A549 (cell line): Measurements from ENCODE around the gene RBCK1. TPM values are rescaled to one million over a fixed set of nuclear protein-coding genes. Genes with fewer than 3 reads are reported as not detected.

Experiments used
- ATAC-seq, 2 experiments: fragments of 200-7000 bp in 1 of 2; fragments of >200 bp in 1 of 2; cut with Nextera tagmentation in 1 of 2; cut with Tn5 transposase in 1 of 2; 3 replicates each; pipeline versions ENCODE4 v1.8.0 to v1.9.1; 2018 to 2020; ENCODE audit warnings: mild to moderate bottlenecking in 1 of 2, moderate library complexity in 1 of 2
- CTCF ChIA-PET: fragments of 300-600 bp; sonication (Branson Sonifier 250); formaldehyde crosslinking; extraction: SDS; loops from one replicate; lab custom pipeline; 2021; ENCODE audit warnings: antibody characterized with exemption, inconsistent platforms; lab: Yijun Ruan, JAX
- POLR2A ChIA-PET: fragments of 350-600 bp; formaldehyde crosslinking; extraction: SDS; loops from one replicate; lab custom pipeline; 2021; ENCODE audit warnings: antibody characterized with exemption, inconsistent platforms; lab: Yijun Ruan, JAX
- DNase-seq, 2 experiments: peaks; one replicate each; pipeline versions ENCODE4 v3.0.0 to v3.0.0-alpha.2; 2011 to 2016; ENCODE audit warnings: low read depth in 1 of 2, low spot score in 1 of 2
- FAIRE-seq: peaks from 2 replicates; lab custom pipeline; 2011; peaks lifted over from hg19 to GRCh38; lab: Jason Lieb, UNC
- H3K27ac ChIP-seq, 2 experiments: fragments of >200 bp; sonication (Bioruptor Twin); formaldehyde crosslinking; 3 replicates each; pipeline ENCODE4 v1.5.1; 2016 to 2017
- H3K4me1 ChIP-seq: fragments of >200 bp; sonication (Bioruptor Twin); formaldehyde crosslinking; 3 replicates; pipeline ENCODE4 v1.6.1; 2016
- H3K4me2 ChIP-seq: fragments of >200 bp; sonication (Bioruptor Twin); formaldehyde crosslinking; 3 replicates; pipeline ENCODE4 v1.6.1; 2016
- H3K4me3 ChIP-seq: fragments of >200 bp; sonication (Bioruptor Twin); formaldehyde crosslinking; 3 replicates; pipeline ENCODE4 v1.5.1; 2016
- H3K9me3 ChIP-seq: fragments of >200 bp; sonication (Bioruptor Twin); formaldehyde crosslinking; 3 replicates; pipeline ENCODE4 v1.6.1; 2016
- BHLHE40 ChIP-seq: IDR thresholded peaks from 2 replicates; pipeline ENCODE4 v1.6.1; 2012; ENCODE audit warnings: low read depth, low read length, inconsistent platforms
- CBX2 ChIP-seq: fragments of 200-600 bp; sonication (generic); IDR thresholded peaks from 2 replicates; pipeline ENCODE4 v1.6.1; 2016; ENCODE audit warnings: low read depth, mild to moderate bottlenecking, borderline replicate concordance
- EP300 ChIP-seq, 2 experiments: fragments of >200 bp; sonication (Bioruptor Twin); formaldehyde crosslinking; IDR thresholded peaks; 2 replicates in 1 of 2; 3 replicates in 1 of 2; pipeline ENCODE4 v1.6.1; 2016 to 2017
- FOSL2 ChIP-seq, 2 experiments: fragments of 450-650 bp in 1 of 2; fragments of >200 bp in 1 of 2; sonication (Bioruptor Twin) in 1 of 2; formaldehyde crosslinking; IDR thresholded peaks; 2 replicates each; pipeline versions ENCODE4 v1.5.0 to v1.6.1; 2016 to 2020; ENCODE audit warnings: mild to moderate bottlenecking in 1 of 2, moderate library complexity in 1 of 2
- GATA3 ChIP-seq: IDR thresholded peaks from 2 replicates; pipeline ENCODE4 v1.6.1; 2012; ENCODE audit warnings: borderline replicate concordance
- HES2 ChIP-seq: fragments of >200 bp; sonication (Bioruptor Twin); formaldehyde crosslinking; IDR thresholded peaks from 2 replicates; pipeline ENCODE4 v1.6.1; 2016
- HOXB13 ChIP-seq: fragments of 250-450 bp; sonication (Bioruptor Pico); IDR thresholded peaks from 2 replicates; pipeline ENCODE4 v1.5.0; 2020; ENCODE audit warnings: low read depth, mild to moderate bottlenecking, moderate library complexity
- JUN ChIP-seq, 2 experiments: fragments of >200 bp; sonication (Bioruptor Twin); formaldehyde crosslinking; IDR thresholded peaks; 2 replicates in 1 of 2; 3 replicates in 1 of 2; pipeline ENCODE4 v1.6.1; 2016 to 2017
- MAFK ChIP-seq: fragments of 450-650 bp; IDR thresholded peaks from 2 replicates; pipeline ENCODE4 v1.6.1; 2014; ENCODE audit not compliant: partially characterized antibody
- MYC ChIP-seq: IDR thresholded peaks from 2 replicates; pipeline ENCODE4 v1.6.1; 2012; ENCODE audit warnings: mild to moderate bottlenecking, inconsistent platforms, low read length, improper control_type of control experiment, borderline replicate concordance
- PHF8 ChIP-seq: fragments of 200-600 bp; sonication (generic); IDR thresholded peaks from 2 replicates; pipeline ENCODE4 v1.6.1; 2016; ENCODE audit warnings: low read depth, mild to moderate bottlenecking, antibody characterized with exemption, moderate library complexity, borderline replicate concordance
- POLR2A ChIP-seq: IDR thresholded peaks from 2 replicates; pipeline ENCODE4 v1.6.1; 2012; ENCODE audit warnings: mild to moderate bottlenecking, low read length
- RAD21 ChIP-seq, 2 experiments: fragments of >200 bp in 1 of 2; sonication (Bioruptor Twin) in 1 of 2; formaldehyde crosslinking in 1 of 2; IDR thresholded peaks in 1 of 2; conservative IDR thresholded peaks in 1 of 2; 2 replicates in 1 of 2; 3 replicates in 1 of 2; pipeline ENCODE4 v1.6.1; 2012 to 2018; ENCODE audit warnings: inconsistent platforms in 1 of 2
- SMC3 ChIP-seq: fragments of >200 bp; sonication (Bioruptor Twin); formaldehyde crosslinking; IDR thresholded peaks from 3 replicates; pipeline ENCODE4 v1.6.1; 2018; ENCODE audit warnings: inconsistent platforms
- ZC3H11A ChIP-seq: fragments of 450-650 bp; IDR thresholded peaks from 2 replicates; pipeline ENCODE4 v1.6.1; 2014; ENCODE audit warnings: antibody characterized with exemption, mild to moderate bottlenecking
- ZFP36 ChIP-seq: fragments of 450-650 bp; IDR thresholded peaks from 2 replicates; pipeline ENCODE4 v1.6.1; 2014; ENCODE audit warnings: borderline replicate concordance; ENCODE audit not compliant: partially characterized antibody
- ZNF302 ChIP-seq: fragments of 250-450 bp; sonication (Bioruptor Pico); IDR thresholded peaks from 2 replicates; pipeline ENCODE4 v1.9.0; 2021; ENCODE audit warnings: inconsistent platforms, mild to moderate bottlenecking, moderate library complexity
- ZSCAN20 ChIP-seq: fragments of 250-450 bp; sonication (Bioruptor Pico); IDR thresholded peaks from 2 replicates; pipeline ENCODE4 v1.8.0; 2022; ENCODE audit warnings: mild to moderate bottlenecking, moderate library complexity
- WGBS: methylation state at CpG from one replicate; pipeline ENCODE4 v1.1.6; 2017; ENCODE audit errors: missing lambda C conversion rate; 5-methylcytosine and 5-hydroxymethylcytosine counted together
- polyA plus RNA-seq, 4 experiments: library from polyadenylated mRNA; depleted of rRNA in 3 of 4; stranded (reverse); fragments of >200 nt; fragmentation: RNase III in 1 of 4; extraction: RNeasy Plus Mini Kit Qiagen cat#74134 plus additional on column Dnase treatment in 1 of 4; gene quantifications; 2 replicates in 3 of 4; 3 replicates in 1 of 4; pipeline ENCODE4 v1.2.3, GENCODE V29; 2011 to 2017
- TF ChIP-seq, protein P1 (sequence below): IDR thresholded peaks from 2 replicates; pipeline ENCODE4 v1.6.1; 2012
- TF ChIP-seq, protein P2 (sequence below): fragments of >200 bp; sonication (Bioruptor Twin); formaldehyde crosslinking; IDR thresholded peaks from 3 replicates; pipeline ENCODE4 v1.6.1; 2016

Gene RBCK1
- polyA plus RNA-seq, 2 of the 4 experiments (the other 2 are of a cell fraction): 117 to 222 TPM

GRCh38 chr20:380763-381580, 27.1 kb upstream of the RBCK1 start (continued):
- TF ChIP-seq, protein P1, sequence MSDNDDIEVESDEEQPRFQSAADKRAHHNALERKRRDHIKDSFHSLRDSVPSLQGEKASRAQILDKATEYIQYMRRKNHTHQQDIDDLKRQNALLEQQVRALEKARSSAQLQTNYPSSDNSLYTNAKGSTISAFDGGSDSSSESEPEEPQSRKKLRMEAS: peak; percentile 72; the same call in 1 of the 2 replicates
- peak; percentile 98 to 99 for TF ChIP-seq EP300 (IDR thresholded peaks at IDR 0.05)
- TF ChIP-seq, all 56 proteins: peak for 17

GRCh38 chr20:381581-382290, 26.4 kb upstream of the RBCK1 start:
- peak overlapping the region; percentile 93 for H3K4me3 ChIP-seq
- POLR2A ChIA-PET: interaction anchor here (0.8 to 14.2 kb wide), 8 partner anchors 9 to 162 kb away, joined by 3 to 147 read pairs (median 12); partner anchors contain the start of genes CSNK2A1 and RBCK1
- H3K4me1 ChIP-seq: peaks cover 65% of the 10 kb centered on the region
- WGBS: 0% methylated on average over 26 of the region's 49 CpGs
- DNase-seq (peak; percentile 64 to 91), FAIRE-seq (no peak), ATAC-seq (peak; percentile 68 to 72)
- CTCF ChIA-PET: interaction anchor here (1.0 to 50.3 kb wide), 9 partner anchors 11 to 56 kb away, joined by 3 to 1229 read pairs (median 9); partner anchors contain the start of gene NRSN2
- peak overlapping the region; percentile 87 for H3K4me2 ChIP-seq
- H3K9me3 ChIP-seq: no peaks in the 10 kb centered on the region
- TF ChIP-seq ZNF302 (CRISPR knock-in tag) (no peak), POLR2A (peak; percentile 41; the same call in 1 of the 2 replicates), ZSCAN20 (CRISPR knock-in tag) (no peak), ZFP36 (no peak), FOSL2 (IDR thresholded peaks at IDR 0.05) (no peak), FOSL2 (CRISPR knock-in tag; IDR thresholded peaks at IDR 0.05) (no peak), MYC (peak; percentile 47), PHF8 (peak; percentile 2; the same call in 1 of the 2 replicates), BHLHE40 (no peak), MAFK (no peak), HOXB13 (CRISPR knock-in tag) (no peak), ZC3H11A (no peak), GATA3 (peak; percentile 38), CBX2 (no peak), SMC3 (peak; percentile 35; the same call in 2 of the 3 replicates), JUN (IDR thresholded peaks at IDR 0.05) (peak; percentile 39 to 99; a peak in 4 of 5 replicates), HES2 (no peak), EP300 (IDR thresholded peaks at IDR 0.05) (peak; percentile 33 to 40; a peak in 2 of 5 replicates), RAD21 (conservative IDR thresholded peaks at IDR 0.05 in 1 of 2, IDR thresholded peaks at IDR 0.05 in 1 of 2) (peak in 1 of 2 experiments; percentile 43; a peak in 2 of 5 replicates)
- TF ChIP-seq, protein P2, sequence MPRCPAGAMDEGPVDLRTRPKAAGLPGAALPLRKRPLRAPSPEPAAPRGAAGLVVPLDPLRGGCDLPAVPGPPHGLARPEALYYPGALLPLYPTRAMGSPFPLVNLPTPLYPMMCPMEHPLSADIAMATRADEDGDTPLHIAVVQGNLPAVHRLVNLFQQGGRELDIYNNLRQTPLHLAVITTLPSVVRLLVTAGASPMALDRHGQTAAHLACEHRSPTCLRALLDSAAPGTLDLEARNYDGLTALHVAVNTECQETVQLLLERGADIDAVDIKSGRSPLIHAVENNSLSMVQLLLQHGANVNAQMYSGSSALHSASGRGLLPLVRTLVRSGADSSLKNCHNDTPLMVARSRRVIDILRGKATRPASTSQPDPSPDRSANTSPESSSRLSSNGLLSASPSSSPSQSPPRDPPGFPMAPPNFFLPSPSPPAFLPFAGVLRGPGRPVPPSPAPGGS: peak; percentile 73; the same call in 2 of the 3 replicates
- H3K27ac ChIP-seq: peak overlapping the region; percentile 94 to 98
